Spleen (tissue), 11 donors: Measurements from ENCODE around the gene ABO. TPM values are rescaled to one million over a fixed set of nuclear protein-coding genes. Genes with fewer than 3 reads are reported as not detected.

Source experiments
- DNase-seq: peaks from one replicate; pipeline ENCODE4 v3.0.0-alpha.2; 2020
- H3K27ac ChIP-seq, 8 donors: fragments of 200-600 bp; sonication (generic) in 7 of 8; 1 replicate in 4 of 8; 2 replicates in 4 of 8; pipeline versions ENCODE4 v1.5.0 to v1.8.0; 2016 to 2021; ENCODE audit warnings: inconsistent platforms in 4 of 8, mild to moderate bottlenecking in 4 of 8, moderate library complexity in 1 of 8
- H3K27me3 ChIP-seq, 7 donors: fragments of 200-600 bp; sonication (generic) in 6 of 7; replicated peaks in 1 of 7; 1 replicate in 4 of 7; 2 replicates in 3 of 7; pipeline versions ENCODE4 v1.5.0 to v1.8.0; 2016 to 2021; ENCODE audit warnings: inconsistent platforms in 3 of 7, mild to moderate bottlenecking in 1 of 7
- H3K36me3 ChIP-seq, 6 donors: fragments of 200-600 bp; sonication (generic) in 5 of 6; 1 replicate in 4 of 6; 2 replicates in 2 of 6; pipeline versions ENCODE4 v1.5.0 to v1.8.0; 2016 to 2021; ENCODE audit warnings: inconsistent platforms in 2 of 6
- H3K4me1 ChIP-seq, 6 donors: fragments of 200-600 bp; sonication (generic) in 5 of 6; 1 replicate in 3 of 6; 2 replicates in 3 of 6; pipeline versions ENCODE4 v1.5.0 to v1.8.0; 2016 to 2021; ENCODE audit warnings: inconsistent platforms in 3 of 6
- H3K4me3 ChIP-seq, 8 donors: fragments of 200-600 bp; sonication (generic) in 7 of 8; 1 replicate in 4 of 8; 2 replicates in 4 of 8; pipeline versions ENCODE4 v1.5.0 to v1.8.0; 2016 to 2021; ENCODE audit warnings: inconsistent platforms in 4 of 8, mild to moderate bottlenecking in 4 of 8, moderate library complexity in 2 of 8
- H3K9me3 ChIP-seq, 8 donors: fragments of 200-600 bp; sonication (generic) in 7 of 8; 1 replicate in 4 of 8; 2 replicates in 4 of 8; pipeline versions ENCODE4 v1.5.0 to v1.8.0; 2016 to 2021; ENCODE audit warnings: inconsistent platforms in 4 of 8
- POLR2A ChIP-seq, 3 donors: fragments of 450-650 bp; IDR thresholded peaks; one replicate each; pipeline ENCODE4 v1.5.1; 2017; ENCODE audit warnings: antibody characterized with exemption in 3 of 3, mild to moderate bottlenecking in 1 of 3
- POLR2AphosphoS5 ChIP-seq, 3 donors: sonication (generic); formaldehyde crosslinking; IDR thresholded peaks; one replicate each; pipeline ENCODE4 v1.5.1; 2017; ENCODE audit warnings: antibody characterized with exemption in 3 of 3
- WGBS, 5 donors: extraction: QIAGEN DNeasy Blood & Tissue Kit in 3 of 5; methylation state at CpG; one replicate each; pipeline versions ENCODE4 v1.1.5 to v1.1.7; 2013 to 2018; 5-methylcytosine and 5-hydroxymethylcytosine counted together
- intact Hi-C: fragments of 100-400 bp; cut with DNase I; formaldehyde crosslinking; loops from one replicate; pipeline ENCODE4 v1.15.0; 2023; ENCODE audit warnings: low total_unique reads
- polyA plus RNA-seq, 3 donors: library from polyadenylated mRNA; stranded (reverse); fragments of 200-250 nt; gene quantifications; one replicate each; pipeline ENCODE4 v1.2.1, GENCODE V29; 2013
- total RNA-seq, 7 donors: library from RNA; depleted of rRNA in 3 of 7; stranded (reverse); fragments of >200 nt in 3 of 7; fragmentation: NEBNext Ultra II Directional in 4 of 7; extraction: Animal tissue kit (Norgen Biotek cat#: 25700) in 4 of 7; gene quantifications; one replicate each; pipeline versions ENCODE4 v1.1.0 to v1.2.1, GENCODE V29; 2016 to 2021
- TF ChIP-seq, protein P1 (sequence below), 11 experiments: fragments of 200-600 bp in 7 of 11; fragments of 450-650 bp in 4 of 11; sonication (generic) in 4 of 11; IDR thresholded peaks in 8 of 11; conservative IDR thresholded peaks in 3 of 11; 1 replicate in 7 of 11; 2 replicates in 4 of 11; pipeline versions ENCODE4 v1.4.0 to v1.8.0; 2016 to 2021; ENCODE audit warnings: antibody characterized with exemption in 11 of 11, inconsistent platforms in 4 of 11, mild to moderate bottlenecking in 1 of 11
- donor health status: healthy with polysubstance abuse.
- donor health status: DM: no; HTN: no; CAD: no; lungs with moderate emphysema.
- donor health status: DM: no; HTN: no; CAD: no.
- donor health status: Bipolar disorder and iron deficiency.
- donor health status: healthy.
- donor health status: DM: no; HTN: no; CAD: no.
- donor health status: DM: yes; HTN: yes; CAD: no.

ABO gene
- total and polyA plus RNA-seq, 10 donors, result 0.26 to 5.8 (median 2.3) TPM

DNA sequence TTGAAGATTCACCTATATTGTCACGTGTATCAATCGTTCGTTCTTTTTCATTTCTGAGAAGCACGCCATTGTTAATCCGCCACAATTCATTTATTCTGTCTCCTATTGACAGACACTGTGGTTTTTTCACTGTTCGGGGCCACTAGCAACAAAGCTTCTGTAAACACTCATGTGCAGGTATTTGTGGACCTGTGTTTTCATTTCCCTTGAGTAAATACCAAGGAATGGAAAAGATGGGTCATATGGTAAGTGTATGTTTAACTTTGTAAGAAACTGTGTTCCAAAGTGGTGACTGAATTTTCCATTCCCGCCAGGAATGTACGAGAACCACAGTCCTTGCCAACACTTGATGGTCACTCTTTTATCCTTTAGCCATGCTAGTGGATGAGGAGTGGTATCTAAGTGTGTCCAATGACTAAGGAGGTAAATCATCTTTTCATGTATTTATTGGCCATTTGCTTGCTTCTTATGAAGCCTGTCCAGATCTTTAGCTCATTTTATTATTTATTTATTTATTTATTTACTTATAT, 10.7 kb downstream of the ABO start:
- intact Hi-C loops, result no loop called here
- peaks cover 0 to 17% (median 0%) of the 10 kb centered on the region in 7 donors for H3K27me3 ChIP-seq
- WGBS, 5 donors, result 91 to 97% (median 94%) methylated on average over 8 of the region's 8 CpGs
- no peaks in the 10 kb centered on the region for H3K36me3 ChIP-seq
- no peaks in the 10 kb centered on the region for H3K9me3 ChIP-seq
- H3K27ac ChIP-seq, result no peak overlapping the region
- no peaks in the 10 kb centered on the region for H3K4me1 ChIP-seq
- DNase-seq, result no peak
- TF ChIP-seq POLR2A (IDR thresholded peaks at IDR 0.05) (no peak), POLR2AphosphoS5 (IDR thresholded peaks at IDR 0.05) (no peak)
- TF ChIP-seq, protein P1, sequence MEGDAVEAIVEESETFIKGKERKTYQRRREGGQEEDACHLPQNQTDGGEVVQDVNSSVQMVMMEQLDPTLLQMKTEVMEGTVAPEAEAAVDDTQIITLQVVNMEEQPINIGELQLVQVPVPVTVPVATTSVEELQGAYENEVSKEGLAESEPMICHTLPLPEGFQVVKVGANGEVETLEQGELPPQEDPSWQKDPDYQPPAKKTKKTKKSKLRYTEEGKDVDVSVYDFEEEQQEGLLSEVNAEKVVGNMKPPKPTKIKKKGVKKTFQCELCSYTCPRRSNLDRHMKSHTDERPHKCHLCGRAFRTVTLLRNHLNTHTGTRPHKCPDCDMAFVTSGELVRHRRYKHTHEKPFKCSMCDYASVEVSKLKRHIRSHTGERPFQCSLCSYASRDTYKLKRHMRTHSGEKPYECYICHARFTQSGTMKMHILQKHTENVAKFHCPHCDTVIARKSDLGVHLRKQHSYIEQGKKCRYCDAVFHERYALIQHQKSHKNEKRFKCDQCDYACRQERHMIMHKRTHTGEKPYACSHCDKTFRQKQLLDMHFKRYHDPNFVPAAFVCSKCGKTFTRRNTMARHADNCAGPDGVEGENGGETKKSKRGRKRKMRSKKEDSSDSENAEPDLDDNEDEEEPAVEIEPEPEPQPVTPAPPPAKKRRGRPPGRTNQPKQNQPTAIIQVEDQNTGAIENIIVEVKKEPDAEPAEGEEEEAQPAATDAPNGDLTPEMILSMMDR (IDR thresholded peaks at IDR 0.05 in 8 of 11, conservative IDR thresholded peaks at IDR 0.05 in 3 of 11), result no peak
- no peak overlapping the region for H3K4me3 ChIP-seq

DNA sequence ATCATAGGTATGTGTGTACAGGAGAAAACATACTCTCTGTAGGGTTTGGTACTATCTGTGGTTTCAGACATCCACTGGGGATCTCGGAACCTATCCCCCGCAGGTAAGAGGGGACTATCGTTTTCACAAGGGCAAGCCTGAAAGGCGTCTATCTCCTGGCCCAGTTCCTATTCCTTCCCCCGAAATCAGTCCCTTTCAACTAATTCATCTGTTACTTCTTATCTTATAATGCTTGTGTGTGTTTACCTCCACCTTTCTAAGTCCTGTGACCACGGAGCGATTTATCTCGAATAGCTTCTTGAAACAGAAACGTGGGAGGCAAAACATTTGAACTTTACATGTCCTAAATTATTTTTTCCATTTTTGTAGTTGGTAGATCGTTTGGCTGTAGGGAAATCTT, 11.4 kb downstream of the ABO start:
- Histone ChIP-seq H3K27ac (no peak overlapping the region), H3K4me3 (no peak overlapping the region), H3K4me1 (no peaks in the 10 kb centered on the region), H3K9me3 (no peaks in the 10 kb centered on the region), H3K36me3 (no peaks in the 10 kb centered on the region), H3K27me3 (peaks cover 0 to 17% (median 0%) of the 10 kb centered on the region in 7 donors)
- intact Hi-C loops, result no loop called here
- no peak for DNase-seq
- TF ChIP-seq POLR2AphosphoS5 (IDR thresholded peaks at IDR 0.05) (no peak), POLR2A (IDR thresholded peaks at IDR 0.05) (no peak)
- TF ChIP-seq, protein P1 (IDR thresholded peaks at IDR 0.05 in 8 of 11, conservative IDR thresholded peaks at IDR 0.05 in 3 of 11), result no peak
- 81 to 93% (median 85%) methylated on average over 10 of the region's 10 CpGs for WGBS, 5 donors

GRCh38 chr9:133262226-133262625, 12.8 kb downstream of the ABO start:
- H3K27ac ChIP-seq, result no peak overlapping the region
- H3K4me3 ChIP-seq, result no peak overlapping the region
- H3K9me3 ChIP-seq, result no peaks in the 10 kb centered on the region
- DNase-seq, result no peak
- 74 to 84% (median 82%) methylated on average over 7 to 11 of the region's 11 CpGs for WGBS, 5 donors
- TF ChIP-seq, protein P1 (IDR thresholded peaks at IDR 0.05 in 8 of 11, conservative IDR thresholded peaks at IDR 0.05 in 3 of 11), result no peak
- TF ChIP-seq POLR2A (IDR thresholded peaks at IDR 0.05) (no peak), POLR2AphosphoS5 (IDR thresholded peaks at IDR 0.05) (no peak)
- H3K4me1 ChIP-seq, result peaks cover 0 to under 1% (median 0%) of the 10 kb centered on the region in 6 donors
- H3K36me3 ChIP-seq, result no peaks in the 10 kb centered on the region
- intact Hi-C loops, result no loop called here
- peaks cover 0 to 17% (median 0%) of the 10 kb centered on the region in 7 donors for H3K27me3 ChIP-seq

DNA sequence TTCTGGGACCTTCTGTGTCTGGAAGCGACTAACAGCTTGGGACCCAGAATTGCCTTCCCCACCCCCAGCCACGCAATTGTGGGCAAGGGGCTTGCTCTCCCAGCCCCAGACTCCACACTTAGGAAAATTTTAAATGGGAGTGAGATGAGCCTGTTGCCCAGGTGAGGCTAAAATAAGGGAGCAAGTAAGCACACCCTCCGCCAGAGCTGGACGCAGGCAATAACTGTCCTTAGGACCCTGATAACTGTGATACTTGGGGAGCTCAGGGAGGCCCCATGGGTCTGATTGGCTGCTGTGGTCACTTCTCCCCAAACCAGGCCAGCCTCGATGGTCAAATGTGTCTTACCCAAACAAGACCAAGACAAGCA, 13.3 kb downstream of the ABO start:
- no peak for DNase-seq
- TF ChIP-seq POLR2A (IDR thresholded peaks at IDR 0.05) (no peak), POLR2AphosphoS5 (IDR thresholded peaks at IDR 0.05) (no peak)
- TF ChIP-seq, protein P1 (IDR thresholded peaks at IDR 0.05 in 8 of 11, conservative IDR thresholded peaks at IDR 0.05 in 3 of 11), result no peak
- Histone ChIP-seq H3K9me3 (no peaks in the 10 kb centered on the region), H3K36me3 (no peaks in the 10 kb centered on the region), H3K4me1 (peaks cover 0 to 5% (median 0%) of the 10 kb centered on the region in 6 donors), H3K27ac (no peak overlapping the region), H3K4me3 (no peak overlapping the region), H3K27me3 (peaks cover 0 to 17% (median 0%) of the 10 kb centered on the region in 7 donors)
- intact Hi-C loops, result no loop called here
- 71 to 90% (median 76%) methylated on average over 5 of the region's 5 CpGs for WGBS, 5 donors
